GM12878 (cell line): ENCODE measurements around the gene CASP8AP2. TPM values are rescaled to one million over a fixed set of nuclear protein-coding genes. Genes with fewer than 3 reads are reported as not detected.

Experiments used
- ATAC-seq: fragments of 200-7000 bp; cut with Tn5 transposase; 3 replicates; pipeline ENCODE4 v1.9.1; 2020; ENCODE audit warnings: mild to moderate bottlenecking, moderate library complexity
- BruUV-seq: library from RNA; stranded (reverse); fragments of 400-500 nt; replicated peaks from 2 replicates; lab custom pipeline; 2021; lab: Mats Ljungman, UMichigan
- CTCF ChIA-PET: fragments of 300-600 bp; sonication (Branson Sonifier 250); formaldehyde crosslinking; extraction: SDS; loops from one replicate; lab custom pipeline; 2021; ENCODE audit warnings: inconsistent platforms; lab: Yijun Ruan, JAX
- POLR2A ChIA-PET: fragments of 350-600 bp; formaldehyde crosslinking; extraction: SDS; loops from one replicate; lab custom pipeline; 2021; ENCODE audit warnings: inconsistent platforms; lab: Charles Lee
- RAD21 ChIA-PET: fragments of 300-600 bp; sonication (Branson Sonifier 250); formaldehyde crosslinking; loops from one replicate; lab custom pipeline; 2023; ENCODE audit warnings: antibody characterized with exemption; ENCODE audit not compliant: unreplicated experiment; lab: Charles Lee
- SMC1A ChIA-PET: fragments of 300-600 bp; sonication (Branson Sonifier 250); formaldehyde crosslinking; loops from one replicate; lab custom pipeline; 2023; ENCODE audit not compliant: unreplicated experiment, uncharacterized antibody; lab: Charles Lee
- DNase-seq: peaks from one replicate; pipeline ENCODE4 v3.0.0-alpha.2; 2011; ENCODE audit warnings: low read depth, low spot score
- FAIRE-seq: peaks from 3 replicates; lab custom pipeline; 2011; peaks lifted over from hg19 to GRCh38; lab: Jason Lieb, UNC
- H2AFZ ChIP-seq: 2 replicates; pipeline ENCODE4 v1.6.0; 2011; ENCODE audit warnings: low read depth, low read length, control low read depth; ENCODE audit not compliant: control insufficient read depth
- H3K27ac ChIP-seq: 2 replicates; pipeline ENCODE4 v1.5.1; 2011; ENCODE audit warnings: control low read depth; ENCODE audit not compliant: control insufficient read depth, insufficient read depth
- H3K27me3 ChIP-seq, 2 experiments: replicated peaks in 1 of 2; 2 replicates each; pipeline versions ENCODE4 v1.6.0 to v1.6.1; 2011; ENCODE audit warnings: low read length in 1 of 2; ENCODE audit not compliant: control insufficient read depth in 2 of 2, insufficient read depth in 2 of 2
- H3K36me3 ChIP-seq, 2 experiments: 2 replicates each; pipeline ENCODE4 v1.5.1; 2011; ENCODE audit warnings: low read length in 1 of 2; ENCODE audit not compliant: control insufficient read depth in 2 of 2, insufficient read depth in 2 of 2
- H3K4me1 ChIP-seq: 2 replicates; pipeline ENCODE4 v1.6.1; 2011; ENCODE audit warnings: mild to moderate bottlenecking, low read length, moderate library complexity, mixed read lengths; ENCODE audit not compliant: control insufficient read depth, insufficient read depth
- H3K4me2 ChIP-seq: 2 replicates; pipeline ENCODE4 v1.6.0; 2011; ENCODE audit warnings: control low read depth; ENCODE audit not compliant: control insufficient read depth, insufficient read depth
- H3K4me3 ChIP-seq: fragments of 200-600 bp; sonication (generic); 2 replicates; pipeline ENCODE4 v1.5.1; 2016
- H3K79me2 ChIP-seq: 2 replicates; pipeline ENCODE4 v1.6.0; 2011; ENCODE audit warnings: low read length; ENCODE audit not compliant: control insufficient read depth, insufficient read depth
- H3K9ac ChIP-seq: 2 replicates; pipeline ENCODE4 v1.8.0; 2011; ENCODE audit warnings: low read length, control low read depth, mixed read lengths; ENCODE audit not compliant: control insufficient read depth, insufficient read depth
- H3K9me3 ChIP-seq: replicated peaks from 3 replicates; pipeline ENCODE4 v1.5.1; 2011; ENCODE audit warnings: mild to moderate bottlenecking, low read length; ENCODE audit not compliant: control insufficient read depth, insufficient read depth
- H4K20me1 ChIP-seq: 2 replicates; pipeline ENCODE4 v1.6.0; 2011; ENCODE audit not compliant: control insufficient read depth, insufficient read depth
- CBX3 ChIP-seq: fragments of 200-600 bp; sonication (generic); IDR thresholded peaks from 2 replicates; pipeline ENCODE4 v1.6.1; 2016; ENCODE audit warnings: low read depth, borderline replicate concordance
- CHD1 ChIP-seq: IDR thresholded peaks from 2 replicates; pipeline ENCODE4 v1.6.1; 2012; ENCODE audit warnings: low read depth, low read length, improper control_type of control experiment
- IKZF1 ChIP-seq: fragments of 450-650 bp; conservative IDR thresholded peaks from 2 replicates; pipeline ENCODE4 v1.6.1; 2017; ENCODE audit warnings: antibody characterized with exemption, mild to moderate bottlenecking
- MYB ChIP-seq: fragments of 150-350 bp; IDR thresholded peaks from 2 replicates; pipeline ENCODE4 v1.6.1; 2014; ENCODE audit warnings: mild to moderate bottlenecking, low read depth, low read length, borderline replicate concordance
- NFIC ChIP-seq: IDR thresholded peaks from 2 replicates; pipeline ENCODE4 v1.6.1; 2012; ENCODE audit warnings: low read depth, mild to moderate bottlenecking, inconsistent platforms, low read length, moderate library complexity
- NFYA ChIP-seq: IDR thresholded peaks from 2 replicates; pipeline ENCODE4 v1.6.1; 2011; ENCODE audit warnings: low read depth, mild to moderate bottlenecking, low read length, improper control_type of control experiment, borderline replicate concordance
- NRF1 ChIP-seq: conservative IDR thresholded peaks from 2 replicates; pipeline ENCODE4 v1.6.1; 2011; ENCODE audit warnings: mild to moderate bottlenecking, low read depth, low read length, improper control_type of control experiment
- POLR2A ChIP-seq: IDR thresholded peaks from 2 replicates; pipeline ENCODE4 v1.6.1; 2011; ENCODE audit warnings: low read depth, mild to moderate bottlenecking, low read length
- POLR2AphosphoS5 ChIP-seq: IDR thresholded peaks from 2 replicates; pipeline ENCODE4 v1.6.1; 2011; ENCODE audit warnings: mild to moderate bottlenecking, low read length, inconsistent platforms
- RAD21 ChIP-seq: IDR thresholded peaks from 2 replicates; pipeline ENCODE4 v1.6.1; 2011; ENCODE audit warnings: mild to moderate bottlenecking, low read depth, low read length, moderate library complexity; ENCODE audit not compliant: insufficient read depth
- RELA ChIP-seq: fragments of 450-650 bp; IDR thresholded peaks from 2 replicates; pipeline ENCODE4 v1.8.0; 2014; ENCODE audit warnings: borderline replicate concordance; ENCODE audit not compliant: partially characterized antibody
- SMAD1 ChIP-seq: fragments of 450-650 bp; IDR thresholded peaks from 2 replicates; pipeline ENCODE4 v1.6.1; 2018; ENCODE audit warnings: mild to moderate bottlenecking, low read depth; ENCODE audit not compliant: partially characterized antibody
- TCF3 ChIP-seq: IDR thresholded peaks from 2 replicates; pipeline ENCODE4 v1.6.1; 2012; ENCODE audit warnings: low read depth, mild to moderate bottlenecking, low read length, borderline replicate concordance; ENCODE audit not compliant: insufficient read depth
- WRNIP1 ChIP-seq: IDR thresholded peaks from 2 replicates; pipeline ENCODE4 v1.6.1; 2011; ENCODE audit warnings: low read depth, low read length, improper control_type of control experiment, borderline replicate concordance
- YBX1 ChIP-seq: fragments of 450-650 bp; IDR thresholded peaks from 2 replicates; pipeline ENCODE4 v1.6.1; 2016; ENCODE audit warnings: antibody characterized with exemption
- YY1 ChIP-seq: IDR thresholded peaks from 2 replicates; pipeline ENCODE4 v1.6.1; 2011; ENCODE audit warnings: low read depth, mild to moderate bottlenecking, low read length
- ZSCAN29 ChIP-seq: fragments of 450-650 bp; IDR thresholded peaks from 2 replicates; pipeline ENCODE4 v1.6.1; 2017; ENCODE audit warnings: mild to moderate bottlenecking, moderate library complexity
- WGBS: methylation state at CpG from one replicate; pipeline ENCODE4 v1.1.6; 2016; ENCODE audit warnings: low lambda C conversion rate; ENCODE audit not compliant: insufficient replicate concordance, insufficient coverage; ENCODE audit errors: missing lambda C conversion rate; 5-methylcytosine and 5-hydroxymethylcytosine counted together
- in situ Hi-C: fragments of 300-500 bp; cut with MboI; formaldehyde crosslinking; loops from 9 replicates; pipeline ENCODE4 v1.14.3; 2018; ENCODE audit warnings: mixed read lengths
- intact Hi-C: fragments of 100-400 bp; cut with micrococcal nuclease; formaldehyde crosslinking; loops from one replicate; pipeline ENCODE4 v1.14.2; 2022; ENCODE audit not compliant: unreplicated experiment
- polyA plus RNA-seq, 11 experiments: library from polyadenylated mRNA; depleted of rRNA in 4 of 11; unstranded in 6 of 11; stranded (reverse) in 5 of 11; fragments of >200 nt; fragmentation: Nextera tagmentation in 4 of 11; fragmentation: Illumina TruSeq in 1 of 11; extraction: Ambion mirVana in 4 of 11; extraction: Trizol in 1 of 11; gene quantifications; 1 replicate in 1 of 11; 2 replicates in 10 of 11; pipeline versions ENCODE4 v1.2.1 to v1.2.3, GENCODE V29; 2011 to 2016; ENCODE audit warnings: inconsistent platforms in 2 of 11, missing spikeins in 2 of 11, low read depth in 1 of 11
- total RNA-seq, 4 experiments: library from RNA; depleted of rRNA in 3 of 4; stranded (reverse); fragments of >200 nt in 3 of 4; fragmentation: Illumina TruSeq in 1 of 4; extraction: Trizol in 1 of 4; gene quantifications; 2 replicates each; pipeline versions ENCODE4 v1.2.1 to v1.2.3, GENCODE V29; 2013 to 2021
- TF ChIP-seq, protein P1 (sequence below): fragments of 450-650 bp; IDR thresholded peaks from 2 replicates; pipeline ENCODE4 v1.6.1; 2016; ENCODE audit warnings: mild to moderate bottlenecking

The CASP8AP2 gene
- total and polyA plus RNA-seq, 10 of the 15 experiments (the other 5 are each of a cell fraction or from before 2014, with no cell fraction given): 11.1 to 28.7 (median 17.1) TPM

DNA sequence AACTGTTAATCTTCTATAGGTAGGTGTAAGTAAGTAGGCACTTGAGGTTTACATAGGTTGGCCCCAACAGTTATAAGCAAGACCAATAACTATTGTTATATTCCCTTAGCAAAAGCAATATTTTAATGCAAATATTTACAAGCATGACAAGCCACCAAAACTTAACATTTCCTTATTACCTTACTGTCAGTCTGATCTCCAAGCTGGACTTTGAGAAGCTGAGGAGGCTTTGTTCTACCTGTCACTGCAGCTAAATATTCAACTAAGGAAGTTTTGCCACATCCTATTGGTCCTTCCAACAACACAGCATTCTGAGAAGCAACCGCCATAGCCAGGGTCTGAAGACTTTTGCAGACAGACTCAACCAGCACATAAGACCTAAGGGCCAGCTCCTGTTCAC lies 39.7 kb upstream of the CASP8AP2 start:
- H3K4me1 ChIP-seq: peaks cover 17% of the 10 kb centered on the region
- H3K27ac ChIP-seq: no peak overlapping the region
- in situ Hi-C loops (no loop called here), intact Hi-C loops (no loop called here)
- DNase-seq: no peak
- SMC1A ChIA-PET: no interaction called here
- no peaks in the 10 kb centered on the region; the same call in 1 of the 2 replicates for H3K79me2 ChIP-seq
- FAIRE-seq: no peak
- no peaks in the 10 kb centered on the region for H3K9me3 ChIP-seq
- no peaks in the 10 kb centered on the region for H3K27me3 ChIP-seq
- TF ChIP-seq IKZF1 (no peak), NRF1 (no peak), YBX1 (no peak), NFIC (no peak), CBX3 (no peak), RAD21 (no peak), RELA (no peak), CHD1 (no peak), SMAD1 (no peak), MYB (no peak), POLR2A (no peak), WRNIP1 (no peak), ZSCAN29 (no peak), TCF3 (no peak), NFYA (no peak), YY1 (no peak), POLR2AphosphoS5 (no peak)
- TF ChIP-seq, protein P1, sequence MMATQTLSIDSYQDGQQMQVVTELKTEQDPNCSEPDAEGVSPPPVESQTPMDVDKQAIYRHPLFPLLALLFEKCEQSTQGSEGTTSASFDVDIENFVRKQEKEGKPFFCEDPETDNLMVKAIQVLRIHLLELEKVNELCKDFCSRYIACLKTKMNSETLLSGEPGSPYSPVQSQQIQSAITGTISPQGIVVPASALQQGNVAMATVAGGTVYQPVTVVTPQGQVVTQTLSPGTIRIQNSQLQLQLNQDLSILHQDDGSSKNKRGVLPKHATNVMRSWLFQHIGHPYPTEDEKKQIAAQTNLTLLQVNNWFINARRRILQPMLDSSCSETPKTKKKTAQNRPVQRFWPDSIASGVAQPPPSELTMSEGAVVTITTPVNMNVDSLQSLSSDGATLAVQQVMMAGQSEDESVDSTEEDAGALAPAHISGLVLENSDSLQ: no peak
- ATAC-seq: no peak
- no peak overlapping the region for H3K4me3 ChIP-seq
- no peak overlapping the region for H3K4me2 ChIP-seq
- RAD21 ChIA-PET: no interaction called here
- H4K20me1 ChIP-seq: no peaks in the 10 kb centered on the region
- H3K36me3 ChIP-seq: peaks cover 7 to 30% of the 10 kb centered on the region in 2 experiments
- BruUV-seq: no TSS peak
- POLR2A ChIA-PET: no interaction called here
- CTCF ChIA-PET: interaction anchor here (0.6 kb wide), 1 partner anchor 151 kb away, joined by 3 read pairs; no protein-coding TSS in a partner anchor
- no peak overlapping the region for H3K9ac ChIP-seq
- 100% methylated on average over 1 of the region's 1 CpG for WGBS
- no peak overlapping the region for H2AFZ ChIP-seq
